HG03521 (cell line): ENCODE measurements around the gene INPP5A.
"Not testable (repeated sequence)": the region's sequence is repeated elsewhere in the genome, so short reads cannot be mapped to it uniquely, and the experiment has no call there.

ENCODE experiments used
- ATAC-seq: cut with Tn5 transposase; IDR thresholded peaks from one replicate; pipeline ENCODE4 v1.9.1; 2021; ENCODE audit warnings: mild to moderate bottlenecking, moderate library complexity; ENCODE audit not compliant: unreplicated experiment

Gene INPP5A

DNA sequence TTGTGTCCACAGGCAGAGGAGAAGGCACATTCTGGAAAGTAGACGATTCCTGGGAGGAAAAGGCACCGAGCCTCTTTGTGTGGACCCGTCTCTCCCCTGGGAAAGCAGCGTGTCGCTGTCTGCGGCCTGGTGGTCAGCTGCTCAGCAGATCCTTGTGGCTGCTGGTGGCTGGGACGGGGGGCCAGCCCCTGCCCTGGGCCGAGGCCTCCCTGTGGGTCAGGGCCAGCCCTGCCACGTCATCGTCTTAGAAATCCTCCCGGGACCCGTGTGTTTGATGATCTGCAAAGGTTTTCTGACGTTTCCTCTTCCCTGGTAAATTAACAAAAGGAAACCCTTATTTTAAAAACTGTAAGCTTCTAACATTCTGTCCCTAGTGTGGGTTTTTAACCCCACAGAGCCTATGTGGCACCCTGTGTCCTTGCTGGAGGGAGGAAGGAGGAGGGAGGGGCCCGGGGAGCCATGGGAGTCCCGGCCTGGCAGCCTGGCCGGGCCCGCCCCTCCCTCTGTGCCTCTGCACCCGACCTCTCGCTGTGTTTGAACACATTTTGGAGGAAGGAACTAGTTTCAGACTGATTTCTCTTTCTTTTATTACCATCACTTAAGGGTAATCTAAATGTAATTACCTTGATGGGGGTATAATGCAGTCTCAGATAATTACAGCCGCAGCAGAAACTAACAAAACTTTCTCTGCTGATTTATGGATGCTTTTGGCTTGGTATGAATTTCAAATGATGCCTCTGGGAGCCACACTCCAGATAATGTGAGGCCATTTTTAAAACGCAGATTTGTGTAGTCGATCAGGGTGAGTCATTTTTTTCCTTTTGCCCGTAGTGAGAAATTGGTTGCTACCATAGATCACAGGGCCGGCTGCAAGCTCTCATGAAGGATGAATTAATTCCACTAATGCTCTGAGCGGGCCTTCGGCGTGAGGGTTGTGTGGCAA, 162.8 kb downstream of the INPP5A start:
- no peak for ATAC-seq

DNA sequence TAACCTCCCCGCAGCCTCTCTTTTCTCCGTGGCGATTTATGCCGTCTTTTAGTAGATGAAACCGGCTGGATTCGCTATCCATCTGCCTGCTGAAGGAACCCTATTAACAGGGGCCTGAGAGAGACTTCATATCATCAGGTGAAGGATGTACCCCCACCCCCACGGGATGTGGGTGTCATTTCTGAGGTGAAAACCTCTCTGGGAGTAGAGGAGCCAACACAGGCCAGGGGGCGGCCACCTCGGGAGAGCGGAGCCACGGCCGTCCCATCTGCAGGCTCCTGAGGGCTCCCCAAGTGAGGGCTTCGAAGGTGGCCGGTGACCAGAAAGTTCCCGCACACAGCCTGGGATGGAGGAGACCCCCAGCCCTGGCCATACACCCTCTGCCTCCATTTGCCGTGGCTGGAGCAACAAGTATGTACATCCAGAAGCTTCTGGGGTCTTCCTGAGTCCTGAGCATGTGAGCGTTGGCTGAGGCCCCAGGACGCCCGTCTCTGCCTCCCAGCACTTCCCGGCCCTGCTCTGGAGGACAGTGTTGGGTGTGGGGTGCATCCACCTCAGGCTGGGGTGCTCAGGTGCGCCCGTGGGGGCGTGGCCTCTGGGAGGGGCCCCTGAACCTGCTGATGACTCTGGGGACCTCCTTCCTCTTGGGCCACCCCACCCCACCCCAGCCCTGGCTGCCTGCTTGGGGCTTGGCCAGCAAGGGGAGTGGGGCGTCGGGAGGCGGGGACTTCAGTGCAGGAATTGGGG, 163.7 kb downstream of the INPP5A start:
- ATAC-seq: no peak

DNA sequence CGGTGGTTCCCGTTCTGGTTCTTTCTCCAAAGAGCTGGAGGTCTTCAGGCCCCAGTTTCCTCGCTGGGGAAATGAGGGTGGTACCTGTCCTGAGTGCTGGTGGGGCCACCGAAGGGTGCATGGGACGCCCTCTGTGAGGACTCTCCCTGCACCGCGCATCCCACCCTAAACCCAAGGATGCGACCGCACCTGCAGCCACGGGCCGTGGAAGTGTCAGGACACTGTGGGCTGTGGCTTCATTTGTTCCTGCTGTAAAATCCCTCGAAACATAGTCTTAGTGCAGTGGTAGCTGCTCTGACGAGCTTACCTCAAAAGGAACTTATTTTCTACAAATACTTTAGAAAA, 164.2 kb downstream of the INPP5A start:
- ATAC-seq: no peak

DNA sequence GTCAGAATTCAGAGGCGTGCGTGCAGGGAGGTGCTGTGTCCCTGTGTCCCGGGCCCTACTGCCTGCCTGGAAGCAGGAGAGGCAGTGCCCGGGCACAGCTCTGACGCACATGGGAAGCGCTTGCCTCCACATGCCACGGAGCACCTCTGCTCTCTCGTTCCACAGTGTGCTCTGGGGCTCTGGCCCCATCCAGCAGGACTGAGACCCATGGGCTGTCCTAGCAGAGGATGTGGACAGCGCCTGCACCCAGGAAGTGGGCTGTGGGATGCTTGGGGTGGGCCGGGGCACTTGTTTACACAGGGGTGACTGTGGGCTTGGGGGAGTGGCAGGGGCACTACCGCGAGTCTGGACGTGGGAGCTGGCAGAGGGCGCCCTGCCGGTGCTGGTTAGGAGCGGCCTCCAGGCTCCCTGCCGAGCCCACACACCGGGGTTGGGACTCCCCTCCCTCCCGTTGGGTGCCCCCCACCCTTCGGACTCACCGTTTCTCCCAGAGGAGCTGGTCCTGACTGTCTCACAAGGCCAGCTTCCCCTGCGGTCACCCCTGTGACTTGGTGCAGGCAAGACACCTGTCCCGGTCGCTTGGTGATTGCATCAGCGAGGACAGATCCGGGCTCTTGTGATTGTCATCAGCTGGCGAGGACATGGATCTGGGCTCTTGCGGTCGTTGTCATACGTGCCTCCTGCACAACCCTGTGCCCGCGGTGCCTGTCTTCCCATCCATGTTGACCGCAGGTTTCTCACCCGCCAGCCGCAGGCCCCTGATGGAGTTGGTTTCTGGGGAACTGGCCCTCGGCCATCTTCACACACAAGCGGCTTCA, 165.2 kb downstream of the INPP5A start:
- no peak for ATAC-seq

DNA sequence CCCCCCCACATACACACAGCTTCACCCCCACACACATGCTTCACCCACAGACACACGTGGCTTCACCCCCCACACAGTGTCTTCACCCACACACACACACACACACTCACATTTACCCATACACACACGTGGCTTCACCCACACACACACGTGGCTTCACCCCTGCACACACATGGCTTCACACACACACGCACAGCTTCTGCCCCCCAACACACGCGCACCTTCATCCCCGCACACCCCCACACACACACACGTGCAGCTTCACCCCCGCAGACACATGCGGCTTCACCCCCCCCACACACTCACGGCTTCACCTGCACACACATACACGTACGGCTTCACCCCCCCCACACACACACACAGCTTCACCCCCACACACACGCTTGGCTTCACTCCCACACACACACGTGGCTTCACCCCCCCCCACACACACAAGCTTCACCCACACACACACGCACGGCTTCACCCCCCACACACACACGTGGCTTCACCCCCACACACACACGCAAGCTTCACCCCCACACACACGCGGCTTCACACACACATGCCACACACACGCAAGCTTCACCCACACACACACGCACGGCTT, 165.9 kb downstream of the INPP5A start:
- ATAC-seq: no peak

DNA sequence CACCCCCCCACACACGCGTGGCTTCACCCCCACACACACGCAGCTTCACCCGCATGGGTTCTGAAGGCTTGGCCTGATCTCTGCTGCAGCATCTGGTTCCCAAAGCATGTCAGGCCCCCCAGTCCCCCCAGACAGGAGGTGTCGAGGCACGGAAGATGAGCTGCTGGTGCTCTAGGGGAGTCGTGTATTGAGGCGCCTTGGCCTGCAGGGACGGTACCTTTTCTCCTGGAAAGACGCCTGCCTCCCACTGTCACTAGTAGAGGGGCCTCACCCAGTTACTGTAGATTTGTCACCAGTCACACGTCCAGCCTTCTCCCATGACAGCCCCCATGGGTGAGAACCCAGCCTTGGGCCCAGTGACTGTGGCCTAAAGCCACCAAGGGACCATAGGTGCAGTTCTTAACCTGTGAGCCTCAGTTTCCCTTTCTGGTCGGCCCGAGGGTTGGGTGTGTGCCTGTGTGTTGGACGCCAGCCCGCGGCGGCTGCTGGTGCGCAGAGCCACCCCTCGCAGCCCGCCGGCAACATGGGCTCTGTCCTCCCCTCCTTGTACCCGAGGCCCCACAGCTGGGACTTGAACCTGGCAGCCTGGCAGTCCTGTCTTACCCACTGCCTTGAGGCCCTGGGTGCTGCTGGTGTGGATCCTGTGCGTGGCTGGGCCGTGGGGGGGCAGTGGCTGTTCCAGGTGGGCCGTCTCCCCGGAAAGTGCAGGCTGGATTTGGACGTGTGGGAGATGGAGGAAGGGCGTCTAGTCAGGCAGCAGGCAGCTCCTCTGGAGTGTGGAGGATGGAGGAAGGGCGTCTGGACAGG, 166.6 kb downstream of the INPP5A start:
- ATAC-seq: no peak

DNA sequence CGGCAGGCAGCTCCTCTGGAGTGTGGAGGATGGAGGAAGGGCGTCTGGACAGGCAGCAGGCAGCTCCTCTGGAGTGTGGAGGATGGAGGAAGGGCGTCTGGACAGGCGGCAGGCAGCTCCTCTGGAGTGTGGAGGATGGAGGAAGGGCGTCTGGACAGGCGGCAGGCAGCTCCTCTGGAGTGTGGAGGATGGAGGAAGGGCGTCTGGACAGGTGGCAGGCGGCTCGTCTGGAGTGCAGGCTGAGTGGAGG, 167.2 kb downstream of the INPP5A start:
- not testable (repeated sequence) for ATAC-seq

DNA sequence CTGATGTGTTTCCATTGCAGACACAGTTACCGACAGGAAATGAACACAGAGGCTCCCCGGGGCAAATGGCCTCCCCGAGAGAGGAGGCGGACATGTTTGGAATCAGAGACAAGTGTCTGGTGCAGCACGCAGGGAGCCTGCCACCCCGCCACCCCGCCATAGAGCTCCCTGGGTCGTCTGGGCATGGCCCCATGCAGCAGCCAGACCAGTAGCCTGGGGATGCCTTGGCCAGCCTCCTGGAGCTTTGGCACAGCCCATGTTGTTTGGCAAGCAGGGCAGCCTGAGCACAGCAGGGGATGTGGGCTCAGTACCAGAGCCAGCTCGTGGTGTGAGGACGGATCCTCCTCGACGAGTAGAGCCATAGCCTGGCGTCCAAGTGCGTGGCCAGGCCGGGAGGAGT, 167.6 kb downstream of the INPP5A start:
- ATAC-seq: no peak

DNA sequence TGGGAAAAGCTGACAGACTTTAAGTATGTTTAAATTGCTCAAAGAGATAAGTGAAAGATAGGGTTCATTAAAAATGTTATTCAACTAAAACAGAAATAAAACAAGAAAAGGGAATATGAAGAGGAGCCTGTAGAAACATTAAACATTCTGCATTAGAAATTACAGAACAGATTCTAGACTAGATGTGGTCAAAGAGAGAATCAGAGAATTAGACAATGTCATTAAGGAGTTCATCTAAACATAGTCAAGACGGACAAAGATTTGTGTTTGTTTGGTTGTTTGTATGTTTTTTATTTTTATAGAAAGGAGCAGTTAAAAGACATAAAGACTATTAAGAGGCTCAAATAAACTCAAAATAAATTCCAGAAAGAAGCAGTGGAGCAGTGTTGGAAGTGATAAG, 168.4 kb downstream of the INPP5A start:
- ATAC-seq: no peak

DNA sequence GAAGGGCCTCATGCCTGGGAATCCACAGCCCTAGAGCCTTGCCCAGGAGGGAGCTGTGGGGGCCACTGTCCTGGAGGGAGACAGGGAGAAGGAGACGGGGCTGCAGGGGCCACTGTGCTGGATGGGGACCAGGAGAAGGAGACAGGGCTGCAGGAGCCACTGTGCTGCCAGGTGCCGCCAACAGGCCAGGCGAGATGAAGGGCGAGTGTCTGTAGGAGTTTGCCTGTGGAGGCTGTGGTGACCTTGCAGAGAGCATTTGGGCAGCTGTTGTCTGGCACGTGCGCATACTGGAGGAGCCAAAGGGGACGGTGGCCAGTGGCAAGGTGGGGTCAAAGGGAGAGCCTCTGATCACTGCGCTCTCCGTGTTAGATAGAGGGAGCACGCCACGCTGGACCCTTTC, 169.1 kb downstream of the INPP5A start:
- no peak for ATAC-seq

DNA sequence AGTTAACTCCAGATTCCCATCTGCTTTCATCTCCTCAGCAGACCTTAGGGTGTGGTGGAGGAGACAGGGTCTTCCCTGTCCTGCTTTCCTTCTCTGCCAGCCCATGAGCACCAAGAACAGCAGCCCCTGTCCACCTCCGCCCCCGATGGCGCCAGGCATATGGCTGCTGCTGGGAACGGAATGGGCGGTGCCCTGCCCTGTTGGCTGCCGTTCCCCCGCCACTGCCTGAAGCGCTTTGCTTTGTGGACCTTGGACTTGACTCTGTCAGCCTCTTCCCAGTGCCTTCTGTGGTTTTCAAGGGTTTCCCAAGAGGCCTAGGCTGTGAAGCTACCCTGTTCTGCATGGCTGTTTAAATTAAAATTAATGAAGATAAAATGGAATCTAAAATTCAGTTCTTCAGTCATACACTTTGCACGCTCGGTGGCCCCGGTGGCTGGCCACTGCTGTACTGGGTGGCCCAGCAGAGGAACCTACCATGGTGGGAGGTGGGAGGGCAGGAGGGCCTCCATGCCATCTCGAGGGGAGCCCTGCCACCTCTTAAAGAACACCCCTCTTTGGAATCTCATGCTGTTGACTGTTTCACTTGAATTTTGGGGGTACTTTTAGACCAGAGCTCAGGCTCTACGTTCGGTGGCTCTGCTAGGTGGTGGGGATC, 169.7 kb downstream of the INPP5A start:
- ATAC-seq: no peak

DNA sequence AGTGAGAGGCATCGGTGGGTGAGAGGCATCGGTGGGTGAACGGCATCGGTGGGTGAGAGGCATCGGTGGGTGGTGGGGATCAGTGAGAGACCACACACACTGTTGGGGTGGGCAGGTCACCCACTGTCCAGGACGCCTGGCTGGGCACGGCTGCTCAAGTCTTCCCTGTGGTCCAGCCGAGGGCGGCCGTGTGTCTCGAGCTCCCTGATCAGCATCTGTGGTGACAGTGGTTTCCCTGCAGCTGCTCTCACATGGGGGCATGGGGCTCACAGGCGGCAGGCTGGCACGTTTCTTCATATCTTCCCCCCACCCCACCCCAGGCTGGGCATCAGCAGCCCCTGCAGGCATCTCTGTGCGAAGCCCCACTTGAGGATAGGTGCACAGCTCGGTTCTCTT, 170.2 kb downstream of the INPP5A start:
- ATAC-seq: no peak

DNA sequence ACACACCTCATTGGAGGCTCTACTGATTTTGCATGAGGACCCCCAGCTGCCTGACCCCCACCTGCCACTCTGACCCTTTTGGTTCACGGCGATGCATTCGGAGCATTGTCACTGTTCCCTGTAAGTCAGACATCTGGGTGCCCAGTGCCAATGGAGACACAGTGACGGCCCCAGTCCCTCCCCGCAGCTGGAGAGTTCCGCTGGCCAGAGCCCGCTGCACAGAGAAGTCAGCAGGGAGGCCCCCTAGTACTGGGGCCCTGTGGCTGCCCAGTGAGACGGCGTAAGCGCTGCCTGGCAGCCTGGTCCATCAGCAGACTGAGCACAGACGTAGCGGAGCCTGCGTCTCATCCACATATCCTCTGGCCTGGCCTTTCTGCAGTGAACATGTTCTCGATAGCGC, 170.9 kb downstream of the INPP5A start:
- ATAC-seq: no peak

DNA sequence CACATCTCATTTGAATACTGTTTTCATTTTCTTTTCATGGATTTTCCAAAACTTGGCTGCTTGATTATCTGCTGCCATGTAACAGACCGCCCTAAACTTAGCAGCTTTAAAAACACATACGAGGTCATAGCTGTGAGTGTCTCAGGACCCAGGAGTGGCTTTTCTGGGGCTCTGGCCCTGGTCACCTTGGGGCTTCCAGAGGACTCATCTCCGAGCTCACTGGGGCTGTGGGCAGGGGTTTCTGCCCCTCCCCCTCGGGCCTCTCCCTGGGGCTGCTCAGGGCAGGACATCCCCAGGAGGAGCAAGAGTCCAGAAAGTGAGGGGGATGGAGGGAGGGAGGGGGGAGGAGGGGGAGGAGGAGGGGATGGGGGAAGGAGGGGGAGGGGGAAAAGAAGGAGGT, 171.3 kb downstream of the INPP5A start:
- no peak for ATAC-seq

DNA sequence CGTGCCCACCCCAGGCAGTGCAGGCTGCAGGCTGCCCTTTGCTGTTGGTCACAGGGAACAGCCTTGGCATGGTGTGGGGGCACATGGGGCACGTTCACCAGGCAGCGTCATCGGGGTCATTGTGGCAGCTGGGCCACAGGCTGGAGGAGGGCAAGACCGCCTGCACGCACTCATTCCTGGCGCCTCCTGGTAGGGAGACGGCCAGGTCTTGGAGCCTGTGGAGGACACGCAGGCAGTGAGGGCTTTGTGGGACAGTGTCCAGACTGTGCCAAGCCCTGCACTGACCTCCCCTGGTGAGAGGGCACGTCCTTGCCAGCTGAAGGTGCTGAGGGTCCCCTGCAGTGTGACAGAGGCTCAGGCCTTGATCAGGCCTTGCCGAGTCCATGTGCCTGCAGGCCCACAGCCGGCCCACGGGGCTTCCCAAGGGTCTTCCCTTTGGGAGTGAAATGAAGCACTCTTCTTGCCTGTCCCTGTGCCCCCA, 171.9 kb downstream of the INPP5A start:
- no peak for ATAC-seq

DNA sequence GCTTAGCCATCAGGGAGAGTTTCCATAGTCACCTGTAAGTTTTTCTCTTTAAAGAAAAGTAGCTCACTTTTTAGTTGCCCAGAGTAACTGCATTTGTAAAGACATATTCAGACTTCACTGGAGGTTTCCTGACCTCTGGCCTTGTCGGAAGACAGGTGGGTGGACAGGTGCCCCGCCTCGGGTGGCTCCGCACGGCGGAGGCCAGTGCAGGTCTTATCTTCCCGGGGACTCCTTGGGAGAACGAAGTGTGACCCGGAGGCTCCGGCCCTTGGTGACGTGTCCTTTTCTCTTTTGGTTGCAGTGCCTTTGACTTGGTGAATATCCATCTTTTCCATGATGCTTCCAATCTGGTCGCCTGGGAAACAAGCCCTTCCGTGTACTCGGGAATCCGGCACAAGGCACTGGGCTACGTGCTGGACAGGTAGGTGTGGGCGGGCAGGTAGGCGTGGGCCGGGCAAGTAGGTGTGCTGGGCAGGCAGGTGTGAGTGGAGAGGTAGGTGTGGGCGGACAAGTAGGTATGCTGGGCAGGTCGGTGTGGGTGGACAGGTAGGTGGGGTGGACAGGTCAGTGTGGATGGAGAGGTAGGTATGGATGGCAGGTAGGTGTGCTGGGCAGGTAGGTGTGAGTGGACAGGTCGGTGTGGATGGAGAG, 172.6 kb downstream of the INPP5A start:
- ATAC-seq: no peak

DNA sequence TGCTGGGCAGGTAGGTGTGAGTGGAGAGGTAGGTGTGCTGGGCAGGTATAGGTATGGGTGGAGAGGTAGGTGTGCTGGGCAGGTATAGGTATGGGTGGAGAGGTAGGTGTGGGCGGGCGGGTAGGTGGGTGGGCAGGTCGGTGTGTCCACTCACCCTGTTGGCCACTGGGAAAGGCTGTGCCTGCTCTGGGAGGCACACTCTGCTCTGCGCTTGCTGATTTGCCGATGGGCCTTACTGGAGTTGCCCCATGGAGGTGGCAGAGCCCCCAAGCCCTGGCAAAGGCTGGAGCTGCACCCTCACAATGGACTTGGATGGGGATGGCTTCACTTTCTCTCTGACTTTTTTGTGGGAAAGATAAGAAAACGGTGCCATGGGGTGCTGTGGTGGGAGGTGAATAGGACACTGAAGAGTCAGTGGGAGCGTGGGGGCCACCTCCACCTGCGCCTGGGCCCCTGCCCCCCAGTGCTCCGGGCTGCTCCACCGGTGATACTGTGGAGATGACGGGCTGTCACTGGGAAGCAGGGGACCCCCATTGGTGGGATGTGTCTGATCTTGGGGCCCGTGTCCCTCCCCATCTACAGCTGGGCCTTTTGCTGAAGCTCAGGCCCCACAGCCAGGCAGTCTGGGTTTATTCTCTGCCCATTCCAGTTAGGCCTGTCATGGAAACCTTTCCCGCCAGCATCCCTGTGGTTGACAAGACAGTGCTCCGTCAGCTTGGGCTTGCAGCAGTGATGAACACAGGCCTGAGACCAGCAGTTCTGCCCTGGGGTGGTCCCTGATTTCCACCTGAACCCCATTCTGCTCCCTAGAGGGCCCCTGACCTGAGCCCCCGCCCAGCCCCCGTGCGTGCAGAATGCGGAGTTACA, 173.4 kb downstream of the INPP5A start:
- no peak for ATAC-seq

DNA sequence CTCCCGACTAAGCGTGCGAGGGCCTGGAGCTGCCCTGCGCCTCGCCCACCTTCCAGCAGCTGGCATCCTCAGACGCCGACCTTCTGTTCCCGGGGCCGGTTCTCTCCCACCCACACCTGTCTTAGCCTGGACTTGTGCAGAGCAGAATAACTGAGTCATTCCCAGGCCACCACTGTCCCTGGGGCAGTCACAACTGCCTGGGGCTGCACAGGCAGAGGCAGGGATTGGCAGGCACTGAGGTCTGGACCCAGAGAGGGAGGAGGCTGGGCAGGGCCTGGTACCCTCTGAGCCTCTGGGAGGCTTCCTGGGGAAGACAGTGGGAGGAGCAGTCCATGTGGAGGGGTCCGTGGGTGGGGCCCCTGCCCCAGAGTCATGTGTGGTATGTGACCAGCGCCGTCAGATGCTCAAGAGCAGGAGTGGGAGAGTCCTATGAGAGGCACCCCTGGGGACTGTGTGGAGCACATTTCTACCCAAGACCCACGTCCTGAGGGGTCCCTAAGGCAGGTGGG, 174.1 kb downstream of the INPP5A start:
- ATAC-seq: no peak
